Measurements from ENCODE around the gene HMGB1.
A peak's percentile ranks its signal among the peaks of the same experiment; 100 is the strongest.

The HMGB1 gene

DNA sequence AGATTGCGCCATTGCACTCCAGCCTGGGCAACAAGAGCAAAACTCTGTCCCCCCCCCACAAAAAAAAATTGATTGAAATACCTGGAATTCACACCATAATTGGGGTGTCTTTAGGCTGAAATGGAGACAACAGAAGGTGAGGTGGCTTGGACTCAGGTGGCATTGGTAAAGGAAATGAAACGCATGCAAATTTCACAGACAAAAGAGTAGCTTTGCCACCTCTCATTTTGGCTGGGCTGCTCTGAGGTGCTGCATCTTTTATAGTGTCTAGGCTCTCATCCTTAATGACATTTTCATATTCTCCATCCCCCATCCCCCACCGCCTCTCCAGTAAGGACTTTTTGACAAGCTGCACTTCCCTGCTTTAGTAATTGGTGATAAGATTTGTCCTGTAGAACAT lies 36.5 kb downstream of the HMGB1 start:
- DNase-seq: no peak

DNA sequence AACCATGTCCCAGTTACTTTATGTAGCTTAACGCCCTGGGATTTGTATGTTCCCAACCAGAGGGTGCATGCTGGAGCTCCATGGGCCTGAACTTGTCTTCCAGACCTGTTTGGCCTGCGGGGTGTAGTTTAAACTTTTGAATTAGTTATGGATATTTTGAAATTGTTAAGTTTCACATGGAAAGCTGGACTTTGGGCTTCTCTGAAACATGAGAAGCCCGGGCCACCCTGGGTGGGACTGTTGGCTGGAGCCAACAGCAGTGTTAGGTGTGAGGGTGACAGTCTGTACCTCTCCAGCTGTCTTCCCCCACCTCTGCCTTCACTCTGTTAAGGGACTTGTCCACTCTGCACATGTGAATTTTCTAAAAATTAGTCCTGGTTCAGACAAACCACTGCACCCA lies 41.8 kb downstream of the HMGB1 start:
- no peak for DNase-seq

DNA sequence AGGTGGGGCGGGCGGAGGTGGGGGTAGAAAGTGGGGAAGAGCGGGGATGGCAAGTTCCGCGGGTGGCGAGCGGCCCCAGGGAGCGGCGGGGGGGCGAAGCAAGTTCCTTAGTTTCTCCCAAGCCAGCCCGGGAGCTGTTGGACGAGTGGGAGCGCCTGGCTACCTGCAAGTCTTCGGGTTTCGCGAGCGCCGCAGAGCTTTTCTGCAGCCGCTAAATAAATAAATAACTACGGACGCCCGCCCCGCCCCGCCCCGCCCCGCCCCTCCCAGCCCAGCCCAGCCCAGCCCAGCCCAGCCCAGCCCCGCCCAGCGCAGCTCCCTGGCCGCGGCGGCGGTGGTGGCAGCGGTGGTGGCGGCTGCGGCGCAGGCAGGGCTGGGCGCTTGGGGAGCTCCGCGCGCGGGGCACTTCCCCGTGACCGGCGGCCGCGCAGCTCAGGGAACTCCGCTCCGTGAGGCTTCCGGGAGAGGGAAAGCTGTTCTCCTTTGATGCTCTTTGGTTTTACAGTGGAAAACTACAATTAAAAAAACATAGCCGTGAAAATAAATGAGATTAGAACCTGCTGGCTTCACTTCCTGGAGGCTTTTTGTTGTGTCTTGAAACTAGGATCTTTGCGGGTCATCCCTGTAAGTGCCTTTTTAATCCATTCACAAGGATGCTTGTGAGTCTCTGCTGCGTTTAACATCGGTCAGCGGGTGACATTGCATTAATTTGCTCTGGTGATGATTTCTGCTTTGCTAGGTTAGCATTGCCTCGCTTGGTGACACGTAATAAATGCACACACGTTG lies 43.5 kb downstream of the HMGB1 start, which contains the start of gene UBE2L5:
Gene UBE2L5, plus strand, starts transcription at position 440 of the 786 bp plus-strand sequence. CDS start 5,498 bp downstream, outside the sequence.
- DNase-seq: peak; percentile 72

GRCh38 chr13:30421093-30422053 lies 44.4 kb downstream of the HMGB1 start:
- peak; percentile 69 for DNase-seq

- no peak for DNase-seq
Measured at GRCh38 chr13:30418717-30419459, 46.8 kb downstream of the HMGB1 start.

- no peak for DNase-seq
Measured at GRCh38 chr13:30418075-30418716, 47.5 kb downstream of the HMGB1 start.

- no peak for DNase-seq
Measured at GRCh38 chr13:30416471-30416870, 49.3 kb downstream of the HMGB1 start.

DNA sequence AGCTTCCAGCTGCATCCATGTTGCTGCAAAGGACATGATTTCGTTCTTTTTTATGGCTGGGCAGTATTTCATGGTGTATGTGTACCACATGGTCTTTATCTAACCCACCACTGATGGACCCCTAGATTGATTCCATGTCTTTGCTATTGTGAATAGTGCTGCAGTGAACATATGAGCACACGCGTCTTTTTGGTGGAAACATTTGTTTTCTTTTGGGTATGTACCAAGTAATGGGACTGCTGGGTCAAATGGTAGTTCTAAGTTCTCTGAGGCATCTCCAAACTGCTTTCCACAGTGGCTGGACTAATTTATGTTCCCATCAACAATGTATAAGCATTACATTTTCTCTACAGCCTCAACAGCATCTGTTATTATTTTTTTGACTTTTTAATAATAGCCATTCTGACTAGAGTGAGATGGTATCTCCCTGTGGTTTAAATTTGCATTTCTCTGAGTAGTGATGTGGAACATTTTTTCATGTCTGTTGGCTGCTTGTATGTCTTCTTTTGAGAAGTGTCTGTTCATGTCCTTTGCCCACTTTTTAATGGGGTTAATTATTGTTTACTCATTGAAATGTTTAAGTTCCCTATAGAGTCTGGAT lies 50.2 kb downstream of the HMGB1 start:
- DNase-seq: no peak

GRCh38 chr13:30413842-30414241 lies 51.9 kb downstream of the HMGB1 start:
- DNase-seq: no peak

GRCh38 chr13:30412346-30412745 lies 53.4 kb downstream of the HMGB1 start:
- DNase-seq: no peak

- no peak for DNase-seq
Measured at GRCh38 chr13:30410705-30411125, 55.0 kb downstream of the HMGB1 start.

GRCh38 chr13:30409886-30410704 lies 55.6 kb downstream of the HMGB1 start:
- no peak for DNase-seq

- no peak for DNase-seq
Measured at GRCh38 chr13:30408319-30409101, 57.2 kb downstream of the HMGB1 start.

DNA sequence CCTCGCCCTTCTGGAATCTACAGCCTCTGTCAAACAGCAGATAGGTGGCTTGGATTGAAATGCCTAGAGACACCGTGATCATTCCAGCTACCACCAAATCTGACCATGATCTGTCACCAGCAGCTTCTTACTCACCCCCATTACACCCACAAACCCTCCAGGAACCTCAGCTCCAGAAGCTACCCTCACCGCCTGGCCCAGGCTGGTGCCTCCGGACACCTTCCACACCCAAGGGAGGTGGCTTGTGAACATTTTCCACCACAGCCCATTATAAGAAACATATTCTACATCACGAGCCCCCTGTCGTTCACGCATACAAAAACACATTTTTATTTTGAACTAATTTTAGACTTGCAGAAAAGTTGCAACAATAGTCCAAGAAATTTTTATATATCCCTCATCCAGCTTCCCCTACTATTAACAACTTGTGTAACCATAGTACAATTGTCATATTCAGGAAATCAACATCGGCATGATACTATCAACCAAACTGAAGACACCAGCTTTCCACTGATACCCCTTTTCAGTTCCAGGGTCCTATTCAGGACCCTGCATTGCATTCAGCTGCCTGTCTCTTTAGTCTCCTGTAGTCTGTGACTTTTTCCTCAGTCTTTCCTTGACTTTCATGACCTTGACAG lies 58.8 kb downstream of the HMGB1 start:
- DNase-seq: no peak
